ENCODE data around the gene CDK16. TPM values are rescaled to one million over a fixed set of nuclear protein-coding genes. Genes with fewer than 3 reads are reported as not detected.
A peak's percentile ranks its signal among the peaks of the same experiment; 100 is the strongest.

Gene CDK16
- total and polyA plus RNA-seq, 2 donors (not counting 1 experiment from before 2014, with no cell fraction given), result 68.2 to 92.9 TPM

- no peak for DNase-seq
- Mint-ChIP-seq H3K4me3 (peak overlapping the region; percentile 25), H3K4me1 (peaks cover 21% of the 10 kb centered on the region), H3K9me3 (ENCODE audit: insufficient read depth) (no peaks in the 10 kb centered on the region), H3K27me3 (no peaks in the 10 kb centered on the region), H3K27ac (peak overlapping the region; percentile 48)
- Histone ChIP-seq H3K9me3 (ENCODE audit: control extremely low read depth in 1 of 3, control insufficient read depth in 2 of 3, insufficient read depth in 1 of 3, low read length in 2 of 3) (no peaks in the 10 kb centered on the region), H3K9ac (ENCODE audit: low read length) (no peak overlapping the region), H3K27ac (ENCODE audit: low read length in 2 of 2) (no peak overlapping the region), H2AFZ (ENCODE audit: insufficient read depth, low read depth, low read length, poor library complexity, severe bottlenecking) (no peak overlapping the region), H4K20me1 (ENCODE audit: control insufficient read depth, insufficient read depth, low read length, poor library complexity, severe bottlenecking) (no peaks in the 10 kb centered on the region), H3K4me1 (ENCODE audit: control insufficient read depth in 2 of 2, insufficient read depth in 2 of 2, low read length in 2 of 2) (peaks cover 0 to 8% of the 10 kb centered on the region in 2 donors), H3K4me3 (ENCODE audit: control extremely low read depth in 1 of 5, extremely low read depth in 1 of 5, insufficient read depth in 1 of 5, low read depth in 2 of 5, low read length in 4 of 5) (no peak overlapping the region), H3K36me3 (replicated peaks in 1 of 2; ENCODE audit: control extremely low read depth in 1 of 2, control insufficient read depth in 1 of 2, extremely low read depth in 1 of 2, insufficient read depth in 2 of 2, low read length in 1 of 2) (peaks cover 0 to 9% of the 10 kb centered on the region in 2 experiments), H3K4me2 (replicated peaks; ENCODE audit: low read depth, low read length, poor library complexity, severe bottlenecking) (no peak overlapping the region), H3K79me2 (ENCODE audit: control insufficient read depth, insufficient read depth, low read length) (peaks cover 22% of the 10 kb centered on the region), H3K27me3 (replicated peaks in 1 of 4; ENCODE audit: control extremely low read depth in 1 of 4, control insufficient read depth in 3 of 4, insufficient read depth in 4 of 4, low read length in 3 of 4) (no peaks in the 10 kb centered on the region)
- WGBS (ENCODE audit: insufficient coverage), result no CpG with 5 or more reads among the region's 4 CpGs
- no peak for TF ChIP-seq CTCF (IDR thresholded peaks at IDR 0.05)
- TF ChIP-seq EZH2 (IDR thresholded peaks at IDR 0.05; ENCODE audit: borderline replicate concordance, insufficient read depth, low read depth, low read length, poor library complexity, severe bottlenecking), result no peak
- POLR2A ChIA-PET, result no interaction called here
- no peak for ATAC-seq (ENCODE audit: low read depth)
- intact Hi-C loops (cut with micrococcal nuclease), result no loop called here
- CTCF ChIA-PET, result no interaction called here
Measured at GRCh38 chrX:47235691-47236103, 17.2 kb downstream of the CDK16 start.

- 100% methylated on average over 1 of the region's 8 CpGs for WGBS (ENCODE audit: insufficient coverage)
- Histone ChIP-seq H3K9ac (ENCODE audit: low read length) (no peak overlapping the region), H3K9me3 (ENCODE audit: control extremely low read depth in 1 of 3, control insufficient read depth in 2 of 3, insufficient read depth in 1 of 3, low read length in 2 of 3) (no peaks in the 10 kb centered on the region), H3K27ac (ENCODE audit: low read length in 2 of 2) (no peak overlapping the region), H4K20me1 (ENCODE audit: control insufficient read depth, insufficient read depth, low read length, poor library complexity, severe bottlenecking) (no peaks in the 10 kb centered on the region), H3K79me2 (ENCODE audit: control insufficient read depth, insufficient read depth, low read length) (peaks cover 17% of the 10 kb centered on the region), H3K4me2 (replicated peaks; ENCODE audit: low read depth, low read length, poor library complexity, severe bottlenecking) (no peak overlapping the region), H3K36me3 (replicated peaks in 1 of 2; ENCODE audit: control extremely low read depth in 1 of 2, control insufficient read depth in 1 of 2, extremely low read depth in 1 of 2, insufficient read depth in 2 of 2, low read length in 1 of 2) (peaks cover 0 to 26% of the 10 kb centered on the region in 2 experiments), H2AFZ (ENCODE audit: insufficient read depth, low read depth, low read length, poor library complexity, severe bottlenecking) (no peak overlapping the region), H3K27me3 (replicated peaks in 1 of 4; ENCODE audit: control extremely low read depth in 1 of 4, control insufficient read depth in 3 of 4, insufficient read depth in 4 of 4, low read length in 3 of 4) (no peaks in the 10 kb centered on the region), H3K4me1 (ENCODE audit: control insufficient read depth in 2 of 2, insufficient read depth in 2 of 2, low read length in 2 of 2) (no peaks in the 10 kb centered on the region), H3K4me3 (ENCODE audit: control extremely low read depth in 1 of 5, extremely low read depth in 1 of 5, insufficient read depth in 1 of 5, low read depth in 2 of 5, low read length in 4 of 5) (no peak overlapping the region)
- H3K9me3 Mint-ChIP-seq (ENCODE audit: insufficient read depth), result no peaks in the 10 kb centered on the region
- H3K27me3 Mint-ChIP-seq, result no peaks in the 10 kb centered on the region
- ChIA-PET POLR2A (interaction anchor here (0.6 kb wide), 1 partner anchor 375 kb away, joined by 3 read pairs; no protein-coding TSS in a partner anchor), CTCF (no interaction called here)
- H3K4me3 Mint-ChIP-seq, result no peak overlapping the region
- intact Hi-C loops (cut with micrococcal nuclease), result no loop called here
- TF ChIP-seq CTCF (IDR thresholded peaks at IDR 0.05) (no peak), EZH2 (IDR thresholded peaks at IDR 0.05; ENCODE audit: borderline replicate concordance, insufficient read depth, low read depth, low read length, poor library complexity, severe bottlenecking) (no peak)
- no peak for ATAC-seq (ENCODE audit: low read depth)
- H3K27ac Mint-ChIP-seq, result no peak overlapping the region
- no peak for DNase-seq
- H3K4me1 Mint-ChIP-seq, result peaks cover 16% of the 10 kb centered on the region
Measured at GRCh38 chrX:47239199-47239598, 20.7 kb downstream of the CDK16 start.

All from B cell (primary cell).